Fibroblast of villous mesenchyme (primary cell): ENCODE data around the gene USP36. TPM values are rescaled to one million over a fixed set of nuclear protein-coding genes. Genes with fewer than 3 reads are reported as not detected.

Experiments used
- DNase-seq: peaks from one replicate; pipeline ENCODE4 v3.0.0-alpha.2; 2010; ENCODE audit warnings: low read depth
- H3K4me3 ChIP-seq: 2 replicates; pipeline ENCODE4 v1.5.1; 2011; ENCODE audit warnings: low read depth, mild to moderate bottlenecking, low read length
- CTCF ChIP-seq: IDR thresholded peaks from 2 replicates; pipeline ENCODE4 v1.5.1; 2012; ENCODE audit warnings: low read depth, mild to moderate bottlenecking, low read length; ENCODE audit not compliant: insufficient read depth
- total RNA-seq: library from RNA; depleted of rRNA; stranded (reverse); fragments of >200 nt; gene quantifications from 2 replicates; pipeline ENCODE4 v1.2.3, GENCODE V29; 2012

The USP36 gene
- total RNA-seq, 1 donor, result 32.4 TPM

GRCh38 chr17:78884148-78884825 lies 43.7 kb upstream of the USP36 start:
- DNase-seq, result peak; percentile 37
- TF ChIP-seq CTCF, result no peak
- H3K4me3 ChIP-seq, result peak overlapping the region; percentile 30

- peak; percentile 98 for DNase-seq
- no peak for TF ChIP-seq CTCF
- peak overlapping the region; percentile 30 for H3K4me3 ChIP-seq
These were observed 43.0 kb upstream of the USP36 start for GRCh38 chr17:78883533-78884131.

- TF ChIP-seq CTCF, result no peak
- DNase-seq, result peak; percentile 84
- peak overlapping the region; percentile 9 for H3K4me3 ChIP-seq
These were observed 42.5 kb upstream of the USP36 start for GRCh38 chr17:78883089-78883532.

- DNase-seq, result peak; percentile 39
- TF ChIP-seq CTCF, result no peak
- H3K4me3 ChIP-seq, result no peak overlapping the region
These were observed 42.0 kb upstream of the USP36 start for GRCh38 chr17:78882540-78883088.

- H3K4me3 ChIP-seq, result peak overlapping the region; percentile 47
- DNase-seq, result peak; percentile 99
- TF ChIP-seq CTCF, result peak; percentile 3
These were observed 39.1 kb upstream of the USP36 start for GRCh38 chr17:78879635-78880186.

- peak overlapping the region; percentile 47 for H3K4me3 ChIP-seq
- no peak for DNase-seq
- no peak for TF ChIP-seq CTCF
These were observed 38.4 kb upstream of the USP36 start for GRCh38 chr17:78878871-78879527.
